HEK293T (cell line): ENCODE measurements around the gene CADM2.

ENCODE experiments used
- BHLHE40 ChIP-seq: fragments of 450-650 bp; IDR thresholded peaks from 2 replicates; pipeline ENCODE4 v1.6.1; 2016; ENCODE audit warnings: mild to moderate bottlenecking, moderate library complexity, borderline replicate concordance
- FOXA1 ChIP-seq: fragments of 450-650 bp; IDR thresholded peaks from 2 replicates; pipeline ENCODE4 v1.6.1; 2016; ENCODE audit warnings: mild to moderate bottlenecking
- FOXK2 ChIP-seq: fragments of 450-650 bp; IDR thresholded peaks from 2 replicates; pipeline ENCODE4 v1.6.1; 2016; ENCODE audit warnings: mild to moderate bottlenecking
- FOXM1 ChIP-seq: fragments of 450-650 bp; IDR thresholded peaks from 2 replicates; pipeline ENCODE4 v1.6.1; 2017; ENCODE audit warnings: mild to moderate bottlenecking, borderline replicate concordance
- HDGF ChIP-seq: fragments of 450-650 bp; IDR thresholded peaks from 2 replicates; pipeline ENCODE4 v1.6.1; 2017; ENCODE audit warnings: antibody characterized with exemption, borderline replicate concordance
- L3MBTL2 ChIP-seq: fragments of 450-650 bp; conservative IDR thresholded peaks from 2 replicates; pipeline ENCODE4 v1.6.1; 2016; ENCODE audit warnings: mild to moderate bottlenecking
- PKNOX1 ChIP-seq: fragments of 450-650 bp; IDR thresholded peaks from 2 replicates; pipeline ENCODE4 v1.6.1; 2016
- SP1 ChIP-seq: fragments of 450-650 bp; IDR thresholded peaks from 2 replicates; pipeline ENCODE4 v1.6.1; 2017
- SUZ12 ChIP-seq: fragments of 450-650 bp; IDR thresholded peaks from 2 replicates; pipeline ENCODE4 v1.6.1; 2016; ENCODE audit warnings: mild to moderate bottlenecking
- ZNF384 ChIP-seq: fragments of 450-650 bp; IDR thresholded peaks from 2 replicates; pipeline ENCODE4 v1.6.1; 2016

- TF ChIP-seq L3MBTL2 (no peak), BHLHE40 (no peak), FOXM1 (no peak), SP1 (no peak), HDGF (no peak), ZNF384 (no peak), FOXK2 (no peak), FOXA1 (no peak), PKNOX1 (no peak), SUZ12 (no peak)
Measured at GRCh38 chr3:84993956-84994355, 35.2 kb downstream of the CADM2 start.
